ENCODE results near the gene RFNG.
"Not testable (repeated sequence)": the region's sequence is repeated elsewhere in the genome, so short reads cannot be mapped to it uniquely, and the experiment has no call there.

The RFNG gene

DNA sequence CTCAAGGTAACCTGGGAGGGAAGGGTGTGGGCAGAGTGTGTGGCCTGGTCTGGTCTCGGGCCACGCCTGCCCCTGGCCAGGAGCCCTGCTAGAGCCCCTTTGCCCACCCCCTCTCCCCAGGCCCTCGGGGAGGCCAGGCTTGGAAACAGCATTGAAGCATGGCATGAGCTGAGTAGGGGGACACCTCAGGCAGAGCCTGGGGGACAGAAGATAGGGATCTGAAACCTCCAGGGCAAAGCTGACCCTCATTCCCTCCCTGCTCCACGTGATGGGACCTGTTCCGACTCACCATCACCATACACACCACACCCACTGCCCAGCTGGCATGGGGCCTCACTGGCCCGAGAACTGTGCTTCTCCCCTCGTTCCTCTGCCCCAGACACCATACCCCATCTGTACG, 2.5 kb downstream of the RFNG start:
- DNase-seq (no peak), ATAC-seq (no peak)
- Mint-ChIP-seq H3K4me3 (no peak overlapping the region), H3K36me3 (ENCODE audit: low read depth) (no peaks in the 10 kb centered on the region), H3K9me3 (no peaks in the 10 kb centered on the region), H3K27me3 (no peaks in the 10 kb centered on the region), H3K27ac (no peak overlapping the region), H3K4me1 (peaks cover 18% of the 10 kb centered on the region)

DNA sequence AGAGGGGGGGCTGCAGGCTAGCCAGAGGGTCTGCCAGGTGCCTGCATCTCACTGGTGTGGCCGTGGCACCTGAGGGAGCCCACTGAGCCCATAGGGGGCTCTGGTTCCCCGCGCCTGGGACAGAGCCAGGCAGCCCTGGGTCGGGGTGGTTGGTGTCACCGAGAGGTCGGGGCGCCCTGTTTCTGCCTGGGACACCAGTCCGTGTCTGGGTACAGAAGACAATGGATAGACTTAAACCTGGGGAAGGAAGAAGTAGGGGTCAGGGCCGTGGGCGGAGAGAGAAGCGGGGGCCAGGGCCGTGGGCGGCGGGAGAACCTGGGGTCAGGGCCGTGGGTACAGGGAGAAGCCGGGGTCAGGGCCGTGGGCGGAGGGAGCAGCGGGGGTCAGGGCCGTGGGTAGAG, 3.0 kb downstream of the RFNG start:
- H3K4me3 Mint-ChIP-seq, result no peak overlapping the region
- ATAC-seq, result no peak
- no peaks in the 10 kb centered on the region for H3K36me3 Mint-ChIP-seq (ENCODE audit: low read depth)
- H3K27me3 Mint-ChIP-seq, result no peaks in the 10 kb centered on the region
- H3K9me3 Mint-ChIP-seq, result no peaks in the 10 kb centered on the region
- H3K4me1 Mint-ChIP-seq, result peaks cover 16% of the 10 kb centered on the region
- no peak for DNase-seq
- no peak overlapping the region for H3K27ac Mint-ChIP-seq

DNA sequence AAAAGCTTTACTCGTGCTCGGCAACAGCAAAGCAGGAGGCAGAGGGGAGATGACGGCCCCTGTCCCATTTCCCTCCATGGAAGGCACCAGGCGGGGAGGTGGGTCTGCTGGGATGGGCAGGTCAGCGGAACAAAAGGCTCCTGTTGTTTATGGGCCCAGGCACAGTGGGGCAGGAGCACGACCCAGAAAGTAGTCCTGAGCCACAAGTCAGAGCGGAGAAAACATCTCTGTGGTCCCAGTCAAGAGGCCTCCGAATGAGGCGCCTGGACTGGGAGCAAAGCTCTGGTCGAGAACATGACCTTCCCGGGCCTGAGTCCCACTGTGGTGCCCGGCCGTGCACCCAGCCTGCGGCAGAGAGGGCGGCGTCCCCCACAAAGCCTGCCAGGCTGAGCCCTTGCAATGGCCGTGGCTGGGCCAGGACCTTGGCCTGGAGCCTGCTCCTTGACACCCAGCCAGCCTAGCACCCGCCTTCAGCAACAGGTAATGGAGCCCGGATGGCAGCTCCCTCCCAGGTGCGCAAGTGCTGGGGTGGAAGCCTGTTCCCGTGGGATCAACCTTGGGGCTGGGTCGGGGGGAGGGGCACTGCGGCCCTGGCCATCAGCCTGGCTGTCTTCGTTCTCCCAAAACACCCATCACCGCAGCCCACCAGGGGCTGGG, 3.6 kb downstream of the RFNG start:
- H3K4me3 Mint-ChIP-seq, result no peak overlapping the region

DNA sequence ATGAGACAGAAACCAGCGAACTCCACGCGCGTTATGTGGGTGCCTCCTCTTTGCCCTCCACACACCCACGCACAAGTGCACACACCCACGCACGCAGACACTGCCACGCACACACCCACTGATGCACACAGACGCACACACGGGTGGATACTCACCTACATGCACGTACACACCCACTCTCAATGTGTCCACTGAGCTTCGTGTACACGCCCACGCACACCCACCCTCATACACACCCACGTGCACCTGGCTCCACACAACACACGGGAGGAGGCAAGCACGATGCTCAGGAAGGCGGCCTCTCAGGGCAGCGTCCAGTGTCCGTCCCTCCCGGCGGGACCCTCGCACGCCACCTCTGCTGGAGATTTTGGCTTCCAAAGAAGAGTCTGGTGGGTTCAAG, 4.2 kb downstream of the RFNG start:
- no peak for ATAC-seq
- no peak overlapping the region for H3K4me3 Mint-ChIP-seq
- H3K27ac Mint-ChIP-seq, result no peak overlapping the region
- no peak for DNase-seq
- H3K9me3 Mint-ChIP-seq, result no peaks in the 10 kb centered on the region
- H3K36me3 Mint-ChIP-seq (ENCODE audit: low read depth), result no peaks in the 10 kb centered on the region
- H3K4me1 Mint-ChIP-seq, result peaks cover 7% of the 10 kb centered on the region
- no peaks in the 10 kb centered on the region for H3K27me3 Mint-ChIP-seq

More for the DNA sequence above, 3.6 kb downstream of the RFNG start:
- ATAC-seq (no peak), DNase-seq (no peak)
- Mint-ChIP-seq H3K4me1 (peaks cover 11% of the 10 kb centered on the region), H3K36me3 (ENCODE audit: low read depth) (no peaks in the 10 kb centered on the region), H3K27ac (no peak overlapping the region), H3K27me3 (no peaks in the 10 kb centered on the region), H3K9me3 (no peaks in the 10 kb centered on the region)

DNA sequence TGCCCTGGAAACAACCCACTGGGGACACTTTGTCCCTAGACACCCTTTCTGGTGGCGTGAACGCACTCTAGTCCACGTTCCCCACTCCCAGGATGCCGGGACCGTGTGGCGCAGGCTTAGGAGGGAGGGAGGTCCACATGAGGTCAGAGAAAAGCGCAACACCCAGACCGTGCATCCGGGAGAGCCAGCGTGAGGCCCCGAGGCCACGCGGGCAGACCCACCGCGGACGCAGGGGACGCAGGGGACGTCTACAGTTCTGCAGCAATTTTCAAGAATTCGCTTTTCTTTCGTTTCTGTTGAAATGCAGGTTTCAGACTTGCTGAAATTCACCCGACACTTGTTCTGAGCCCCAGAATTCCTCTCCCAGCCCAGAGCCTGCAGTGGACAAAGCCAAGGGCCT, 4.7 kb downstream of the RFNG start:
- ATAC-seq, result no peak
- Mint-ChIP-seq H3K27me3 (no peaks in the 10 kb centered on the region), H3K4me1 (peaks cover 7% of the 10 kb centered on the region), H3K36me3 (ENCODE audit: low read depth) (no peaks in the 10 kb centered on the region), H3K9me3 (no peaks in the 10 kb centered on the region), H3K4me3 (no peak overlapping the region), H3K27ac (no peak overlapping the region)
- DNase-seq, result no peak

DNA sequence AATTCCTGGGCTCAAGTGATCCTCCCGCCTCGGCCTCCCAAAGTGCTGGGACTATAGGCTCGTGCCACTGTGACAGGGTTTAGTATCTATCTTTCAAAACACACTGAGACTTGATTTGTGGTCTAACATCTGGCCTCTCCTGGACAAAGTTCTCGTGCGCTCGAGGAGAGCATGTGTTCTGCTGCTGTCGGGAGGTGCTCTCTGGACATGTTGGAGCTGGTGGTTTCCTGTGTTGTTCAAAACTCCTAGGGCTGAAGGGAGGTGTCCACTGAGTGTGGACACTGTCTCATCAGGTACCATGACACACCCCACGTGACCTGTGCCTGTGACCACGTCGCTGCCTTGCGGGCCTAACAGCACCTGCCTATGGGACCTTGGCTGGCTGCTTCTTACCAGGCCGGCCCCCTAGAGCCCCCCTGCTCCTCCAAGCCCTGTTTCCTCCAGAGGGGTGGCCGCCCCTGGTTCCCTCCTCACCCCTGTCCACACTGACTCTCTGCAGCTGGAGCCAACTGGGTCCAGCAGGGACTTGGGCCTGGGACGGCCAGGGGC, 5.6 kb downstream of the RFNG start:
- Mint-ChIP-seq H3K36me3 (ENCODE audit: low read depth) (no peaks in the 10 kb centered on the region), H3K4me3 (no peak overlapping the region)

DNA sequence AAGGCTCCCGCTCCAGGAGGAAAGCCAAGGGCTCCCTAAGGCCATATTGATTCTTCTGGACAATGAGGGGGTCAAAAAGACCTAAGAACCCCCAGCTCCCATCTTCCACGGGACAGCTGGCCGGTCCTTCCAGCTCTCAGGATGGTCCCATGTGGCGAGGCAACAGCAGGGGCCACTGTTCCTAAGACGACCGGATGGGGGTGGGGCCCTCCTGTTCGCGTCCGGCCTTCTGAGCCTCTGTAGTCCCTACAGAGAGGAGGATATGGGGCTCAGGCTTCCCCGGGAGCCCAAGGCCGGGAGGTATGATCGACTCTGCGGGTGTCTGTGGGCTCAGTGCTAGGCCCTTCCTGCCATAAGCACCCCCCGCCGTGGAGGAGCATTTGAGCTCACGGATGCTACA, 8.1 kb downstream of the RFNG start:
- Mint-ChIP-seq H3K36me3 (ENCODE audit: low read depth) (no peaks in the 10 kb centered on the region), H3K27ac (no peak overlapping the region), H3K27me3 (no peaks in the 10 kb centered on the region), H3K4me1 (peaks cover 4% of the 10 kb centered on the region), H3K4me3 (no peak overlapping the region), H3K9me3 (no peaks in the 10 kb centered on the region)
- ATAC-seq (no peak), DNase-seq (no peak)

More for the DNA sequence above, 5.6 kb downstream of the RFNG start:
- Mint-ChIP-seq H3K9me3 (no peaks in the 10 kb centered on the region), H3K4me1 (peaks cover 7% of the 10 kb centered on the region), H3K27me3 (no peaks in the 10 kb centered on the region), H3K27ac (no peak overlapping the region)
- DNase-seq, result no peak
- no peak for ATAC-seq

DNA sequence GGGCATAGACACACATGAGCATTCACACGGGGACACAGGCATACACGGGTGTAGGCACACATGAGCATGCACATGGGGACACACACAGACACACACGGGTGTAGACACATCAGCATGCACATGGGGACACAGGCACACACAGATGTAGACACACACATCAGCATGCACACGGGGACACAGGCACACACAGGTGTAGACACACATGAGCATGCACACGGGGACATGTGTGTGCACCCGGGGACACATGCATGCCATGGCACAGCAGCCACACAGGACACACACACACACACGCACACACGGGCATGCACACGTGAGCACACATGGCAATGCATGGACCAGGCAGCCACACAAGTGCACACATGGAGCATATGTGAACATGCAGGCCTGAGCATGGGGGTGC, 9.0 kb downstream of the RFNG start:
- Mint-ChIP-seq H3K36me3 (ENCODE audit: low read depth) (no peaks in the 10 kb centered on the region), H3K4me1 (peaks cover 9% of the 10 kb centered on the region), H3K27ac (no peak overlapping the region), H3K4me3 (no peak overlapping the region), H3K27me3 (no peaks in the 10 kb centered on the region), H3K9me3 (no peaks in the 10 kb centered on the region)
- no peak for ATAC-seq
- DNase-seq, result no peak

DNA sequence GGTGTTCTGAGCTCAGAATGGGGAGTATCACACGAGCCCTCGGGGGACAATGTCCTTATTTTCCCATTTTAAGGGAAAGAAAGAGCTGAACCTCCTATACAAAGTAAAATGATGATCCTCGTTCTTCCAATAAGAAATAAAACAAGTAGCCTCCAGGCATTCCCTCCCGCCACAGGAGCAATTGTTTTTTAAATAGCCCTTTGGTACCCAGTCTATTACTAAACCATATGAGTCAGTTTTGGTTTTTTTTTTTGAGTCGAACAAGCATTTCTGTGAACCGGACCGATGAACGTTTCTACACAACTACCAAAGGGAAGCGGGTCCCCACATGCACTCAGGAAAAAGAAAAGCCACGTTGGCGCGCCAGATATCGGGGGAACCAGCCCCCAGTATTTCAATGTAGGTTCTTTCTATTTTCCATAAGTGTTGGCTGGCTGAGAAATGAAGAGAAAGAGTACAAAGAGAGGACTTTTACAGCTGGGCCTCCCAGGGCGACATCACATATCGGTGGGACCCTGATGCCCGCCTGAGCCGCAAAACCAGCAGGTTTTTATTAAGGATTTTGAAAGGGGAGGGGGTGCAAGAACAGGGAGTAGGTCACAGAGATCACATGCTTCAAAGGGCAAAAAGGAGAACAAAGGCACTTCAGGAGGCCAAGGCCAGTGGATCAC, 10.3 kb downstream of the RFNG start:
- ATAC-seq, result no peak
- no peak overlapping the region for H3K27ac Mint-ChIP-seq
- H3K4me1 Mint-ChIP-seq, result peaks cover 12% of the 10 kb centered on the region
- H3K36me3 Mint-ChIP-seq (ENCODE audit: low read depth), result no peaks in the 10 kb centered on the region
- DNase-seq, result no peak
- no peak overlapping the region for H3K4me3 Mint-ChIP-seq
- no peaks in the 10 kb centered on the region for H3K9me3 Mint-ChIP-seq
- H3K27me3 Mint-ChIP-seq, result no peaks in the 10 kb centered on the region

DNA sequence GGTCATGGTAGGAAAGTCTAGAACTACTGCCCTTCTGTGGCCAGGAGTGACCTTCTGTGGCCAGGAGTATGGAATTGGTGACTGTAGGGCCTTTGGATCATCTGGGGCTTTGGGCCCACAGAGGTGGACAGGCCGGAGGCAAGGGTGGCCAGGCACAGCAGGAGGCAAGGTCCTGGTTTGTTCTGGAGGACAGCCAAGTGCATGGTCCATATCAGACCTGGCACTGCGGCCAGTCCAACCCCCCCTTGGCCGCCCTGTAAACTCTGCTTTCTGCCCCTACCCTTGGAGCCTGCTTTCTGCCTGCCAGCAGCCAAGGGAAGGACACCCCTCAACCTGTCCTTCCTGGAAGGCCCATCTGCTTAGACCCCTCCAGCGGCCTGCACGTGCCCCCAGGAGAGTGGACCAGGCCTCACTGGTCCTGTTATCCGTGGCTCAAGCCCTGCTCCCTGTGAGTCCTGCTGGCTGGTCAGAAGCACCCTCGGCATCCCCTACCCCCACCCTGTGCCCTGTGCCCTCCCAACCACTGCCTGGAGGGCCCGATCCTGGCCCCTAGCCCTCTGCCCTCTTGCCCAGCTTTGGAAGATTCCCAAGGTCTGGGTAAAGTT, 11.8 kb downstream of the RFNG start:
- H3K9me3 Mint-ChIP-seq, result no peaks in the 10 kb centered on the region
- H3K27ac Mint-ChIP-seq, result no peak overlapping the region
- peaks cover 5% of the 10 kb centered on the region for H3K36me3 Mint-ChIP-seq (ENCODE audit: low read depth)
- no peaks in the 10 kb centered on the region for H3K27me3 Mint-ChIP-seq
- H3K4me3 Mint-ChIP-seq, result no peak overlapping the region
- H3K4me1 Mint-ChIP-seq, result peaks cover 22% of the 10 kb centered on the region
- DNase-seq, result no peak
- no peak for ATAC-seq

DNA sequence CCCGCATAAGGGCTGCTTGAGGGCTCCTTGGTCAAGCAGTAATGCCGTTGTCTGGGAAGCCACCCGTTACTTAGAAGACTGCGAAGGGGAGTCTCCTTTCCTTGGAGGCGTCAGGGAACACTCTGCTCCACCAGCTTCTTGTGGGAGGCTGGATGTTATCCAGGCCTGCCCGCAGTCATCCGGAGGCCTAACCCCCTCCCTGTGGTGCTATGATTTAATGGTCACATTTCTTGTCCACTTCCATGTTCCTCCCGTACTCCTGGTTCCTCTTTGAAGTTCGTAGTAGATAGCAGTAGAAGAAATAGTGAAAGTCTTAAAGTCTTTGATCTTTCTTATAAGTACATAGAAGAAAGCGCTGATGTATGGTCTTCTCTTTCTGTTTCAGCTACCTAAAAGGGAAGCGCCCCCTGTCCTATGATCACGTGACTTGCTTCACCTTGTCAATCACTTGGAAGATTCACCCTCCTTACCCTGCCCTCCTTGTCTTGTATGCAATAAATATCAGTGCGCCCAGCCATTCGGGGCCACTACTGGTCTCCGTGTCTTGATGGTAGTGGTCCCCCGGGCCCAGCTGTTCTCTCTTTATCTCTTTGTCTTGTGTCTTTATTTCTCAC, 12.7 kb downstream of the RFNG start:
- H3K27me3 Mint-ChIP-seq; H3K4me3 Mint-ChIP-seq; DNase-seq; H3K9me3 Mint-ChIP-seq; ATAC-seq; H3K27ac Mint-ChIP-seq; H3K36me3 Mint-ChIP-seq (ENCODE audit: low read depth): not testable (repeated sequence)
- H3K4me1 Mint-ChIP-seq, result peaks cover 22% of the 10 kb centered on the region

DNA sequence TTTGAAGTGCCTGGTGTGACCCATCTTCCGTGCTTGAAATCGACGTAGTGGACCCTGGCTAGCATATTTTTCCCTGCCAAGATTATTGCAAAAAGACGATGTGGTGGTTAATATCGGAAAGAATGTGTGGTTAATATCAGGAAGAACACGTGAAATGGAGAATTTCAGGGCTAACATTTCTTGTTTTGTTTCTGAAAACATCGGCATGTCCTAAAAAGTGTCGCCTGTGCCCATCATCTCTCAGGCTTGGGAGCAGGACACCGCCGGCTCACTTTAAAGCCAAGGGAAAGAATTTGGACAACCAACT, 13.8 kb downstream of the RFNG start:
- H3K27ac Mint-ChIP-seq, result peak overlapping the region; percentile 80
- no peaks in the 10 kb centered on the region for H3K27me3 Mint-ChIP-seq

DNA sequence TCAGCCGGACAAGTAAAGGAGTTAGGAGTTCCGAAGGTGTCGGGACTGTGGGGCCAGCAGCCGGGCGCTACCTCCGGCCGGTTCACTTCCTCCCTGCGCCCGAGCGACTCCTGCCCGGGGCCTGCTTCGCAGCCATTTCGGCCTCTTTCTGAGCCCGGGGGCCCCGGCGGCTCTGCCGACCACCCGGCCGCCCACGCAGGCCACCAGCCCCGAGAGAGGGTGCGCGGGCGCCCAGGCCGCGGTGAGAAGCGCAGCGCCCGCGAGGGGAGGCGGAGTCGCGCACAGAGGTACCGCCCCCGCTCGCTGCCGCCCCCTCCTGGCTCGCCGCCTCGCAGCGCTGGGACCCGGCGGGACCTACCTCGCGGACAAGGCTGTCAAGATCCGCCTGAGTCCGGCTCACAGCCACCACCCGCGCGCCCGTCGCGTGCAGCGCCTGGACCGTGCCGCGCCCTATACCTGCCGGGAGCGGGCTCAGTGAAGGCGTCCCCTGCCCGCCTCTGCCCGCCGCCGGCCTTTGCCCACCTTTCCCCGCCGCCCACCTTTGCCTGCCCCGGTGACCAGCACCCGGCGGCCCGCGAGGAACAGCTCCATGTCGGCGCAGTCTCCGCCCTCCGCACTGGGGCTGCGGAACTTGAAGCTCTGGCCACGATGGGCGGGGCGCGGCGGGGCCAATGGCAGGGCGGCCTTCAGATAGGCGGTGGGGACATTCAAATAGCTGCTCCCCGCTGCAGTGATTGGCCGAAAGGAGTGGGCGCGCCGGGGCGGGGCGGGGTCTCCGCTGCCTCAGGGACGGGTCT, 14.3 kb downstream of the RFNG start, which contains the start of gene DCXR:
TSS of gene DCXR (minus strand) at position 606 of the 797 bp plus-strand sequence. CDS start at position 591, 15 bp downstream.
- Mint-ChIP-seq H3K4me1 (peaks cover 23% of the 10 kb centered on the region), H3K27ac (peak within 1 kb of the TSS; percentile 80), H3K4me3 (peak within 1 kb of the TSS; percentile 78), H3K36me3 (ENCODE audit: low read depth) (peaks cover 5% of the 10 kb centered on the region), H3K27me3 (no peaks in the 10 kb centered on the region), H3K9me3 (no peaks in the 10 kb centered on the region)
- ATAC-seq (peak; percentile 96), DNase-seq (peak; percentile 97)

More for the DNA sequence above, 13.8 kb downstream of the RFNG start:
- Mint-ChIP-seq H3K4me3 (peak overlapping the region; percentile 78), H3K4me1 (peaks cover 23% of the 10 kb centered on the region), H3K36me3 (ENCODE audit: low read depth) (peaks cover 5% of the 10 kb centered on the region), H3K9me3 (no peaks in the 10 kb centered on the region)
- DNase-seq (no peak), ATAC-seq (no peak)

DNA sequence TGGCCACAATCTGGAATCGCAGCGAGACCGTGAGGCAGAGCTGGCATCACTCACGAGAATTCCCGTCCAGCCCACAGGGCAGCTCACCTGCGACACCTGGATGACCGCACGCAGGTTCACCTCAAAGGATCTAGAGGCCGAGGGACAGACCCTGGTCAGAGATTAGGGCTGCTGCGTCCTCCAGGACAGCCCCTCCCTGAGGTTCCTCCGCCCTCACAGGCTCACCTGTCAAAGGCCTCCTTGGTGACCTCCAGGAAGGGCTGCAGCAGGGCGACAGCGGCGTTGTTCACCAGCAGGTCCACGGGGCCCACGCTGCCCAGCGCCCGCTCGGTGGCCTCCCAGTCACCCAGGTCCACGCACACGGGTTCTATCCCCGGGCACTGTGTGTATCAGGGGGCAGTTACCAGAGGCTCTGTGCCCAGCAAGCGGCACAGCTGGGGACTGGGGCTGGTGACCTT, 14.9 kb downstream of the RFNG start:
- ATAC-seq, result no peak
- Mint-ChIP-seq H3K4me3 (peak overlapping the region; percentile 78), H3K4me1 (peaks cover 23% of the 10 kb centered on the region), H3K9me3 (no peaks in the 10 kb centered on the region), H3K36me3 (ENCODE audit: low read depth) (peaks cover 5% of the 10 kb centered on the region), H3K27ac (no peak overlapping the region), H3K27me3 (no peaks in the 10 kb centered on the region)
- DNase-seq, result no peak
